Gastroesophageal sphincter (tissue), 4 donors: ENCODE data around the gene ANK3. TPM values are rescaled to one million over a fixed set of nuclear protein-coding genes. Genes with fewer than 3 reads are reported as not detected.

Experiments
- ATAC-seq: fragments of 150-250 bp; one replicate; pipeline ENCODE4 v1.9.1; 2016; ENCODE audit warnings: mild to moderate bottlenecking, moderate library complexity
- H3K27ac ChIP-seq, 4 donors: fragments of 200-600 bp; sonication (generic) in 3 of 4; 1 replicate in 3 of 4; 2 replicates in 1 of 4; pipeline ENCODE4 v1.5.1; 2016 to 2019
- H3K27me3 ChIP-seq: fragments of 200-600 bp; sonication (generic); one replicate; pipeline ENCODE4 v1.5.1; 2019
- H3K36me3 ChIP-seq, 2 donors: fragments of 200-600 bp; sonication (generic); one replicate each; pipeline ENCODE4 v1.5.1; 2019; ENCODE audit warnings: control low read depth in 1 of 2
- H3K4me1 ChIP-seq, 3 donors: fragments of 200-600 bp; sonication (generic); 1 replicate in 2 of 3; 2 replicates in 1 of 3; pipeline ENCODE4 v1.5.1; 2016 to 2019; ENCODE audit warnings: control low read depth in 2 of 3
- H3K4me3 ChIP-seq, 2 donors: fragments of 200-600 bp; sonication (generic); one replicate each; pipeline ENCODE4 v1.5.1; 2019; ENCODE audit warnings: mild to moderate bottlenecking in 1 of 2, moderate library complexity in 1 of 2
- H3K9me3 ChIP-seq, 3 donors: fragments of 200-600 bp; sonication (generic); one replicate each; pipeline ENCODE4 v1.5.1; 2017 to 2019; ENCODE audit warnings: control low read depth in 2 of 3
- EP300 ChIP-seq: sonication (generic); formaldehyde crosslinking; IDR thresholded peaks from one replicate; pipeline ENCODE4 v1.6.1; 2017; ENCODE audit warnings: antibody characterized with exemption, mild to moderate bottlenecking
- POLR2A ChIP-seq, 2 donors: fragments of 450-650 bp; IDR thresholded peaks; one replicate each; pipeline ENCODE4 v1.6.1; 2017; ENCODE audit warnings: antibody characterized with exemption in 2 of 2, mild to moderate bottlenecking in 2 of 2, moderate library complexity in 1 of 2
- POLR2AphosphoS5 ChIP-seq: sonication (generic); formaldehyde crosslinking; IDR thresholded peaks from one replicate; pipeline ENCODE4 v1.6.1; 2017; ENCODE audit warnings: antibody characterized with exemption
- WGBS, 2 donors: methylation state at CpG; one replicate each; pipeline ENCODE4 v1.1.5; 2018; ENCODE audit warnings: low coverage in 1 of 2; 5-methylcytosine and 5-hydroxymethylcytosine counted together
- total RNA-seq, 4 donors: library from RNA; depleted of rRNA; stranded (reverse); fragments of >200 nt; gene quantifications; one replicate each; pipeline ENCODE4 v1.1.0, GENCODE V29; 2016
- TF ChIP-seq, protein P1 (sequence below), 4 experiments: fragments of 200-600 bp in 2 of 4; fragments of 450-650 bp in 2 of 4; sonication (generic) in 1 of 4; IDR thresholded peaks; one replicate each; pipeline ENCODE4 v1.5.1; 2017 to 2019; ENCODE audit warnings: antibody characterized with exemption in 4 of 4, mild to moderate bottlenecking in 2 of 4, moderate library complexity in 2 of 4

The ANK3 gene
- total RNA-seq, 4 donors from 2014 or later = 21.1 to 61.5 (median 38.9) TPM

DNA sequence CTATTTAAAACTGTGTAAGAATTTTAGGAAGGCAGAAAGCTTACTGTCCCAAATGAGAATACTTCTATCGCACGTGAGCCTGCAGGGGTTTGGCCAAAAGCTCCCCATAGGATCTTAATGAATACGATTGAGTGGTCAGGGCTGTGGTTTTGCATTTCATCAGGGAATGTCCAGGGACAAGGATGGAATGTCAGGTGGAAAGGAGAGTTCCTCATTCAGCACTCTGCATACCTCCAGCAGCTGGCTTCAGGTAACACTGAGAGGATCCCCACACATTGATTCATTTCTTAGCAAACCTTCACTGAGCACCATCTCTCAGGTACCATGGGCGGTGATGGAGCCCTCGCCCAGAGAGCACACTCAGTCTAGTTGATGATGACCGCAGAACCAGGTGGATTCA is 27.2 kb downstream of the ANK3 start:
- Histone ChIP-seq H3K36me3 (no peaks in the 10 kb centered on the region), H3K4me3 (no peak overlapping the region), H3K9me3 (no peaks in the 10 kb centered on the region), H3K27me3 (no peaks in the 10 kb centered on the region), H3K4me1 (peaks cover 0 to 14% (median 1%) of the 10 kb centered on the region in 3 donors), H3K27ac (no peak overlapping the region)
- no peak for ATAC-seq
- WGBS, 2 donors = 84 to 89% methylated on average over 3 to 5 of the region's 6 CpGs
- no peak for TF ChIP-seq POLR2A (IDR thresholded peaks at IDR 0.05)
- TF ChIP-seq, protein P1, sequence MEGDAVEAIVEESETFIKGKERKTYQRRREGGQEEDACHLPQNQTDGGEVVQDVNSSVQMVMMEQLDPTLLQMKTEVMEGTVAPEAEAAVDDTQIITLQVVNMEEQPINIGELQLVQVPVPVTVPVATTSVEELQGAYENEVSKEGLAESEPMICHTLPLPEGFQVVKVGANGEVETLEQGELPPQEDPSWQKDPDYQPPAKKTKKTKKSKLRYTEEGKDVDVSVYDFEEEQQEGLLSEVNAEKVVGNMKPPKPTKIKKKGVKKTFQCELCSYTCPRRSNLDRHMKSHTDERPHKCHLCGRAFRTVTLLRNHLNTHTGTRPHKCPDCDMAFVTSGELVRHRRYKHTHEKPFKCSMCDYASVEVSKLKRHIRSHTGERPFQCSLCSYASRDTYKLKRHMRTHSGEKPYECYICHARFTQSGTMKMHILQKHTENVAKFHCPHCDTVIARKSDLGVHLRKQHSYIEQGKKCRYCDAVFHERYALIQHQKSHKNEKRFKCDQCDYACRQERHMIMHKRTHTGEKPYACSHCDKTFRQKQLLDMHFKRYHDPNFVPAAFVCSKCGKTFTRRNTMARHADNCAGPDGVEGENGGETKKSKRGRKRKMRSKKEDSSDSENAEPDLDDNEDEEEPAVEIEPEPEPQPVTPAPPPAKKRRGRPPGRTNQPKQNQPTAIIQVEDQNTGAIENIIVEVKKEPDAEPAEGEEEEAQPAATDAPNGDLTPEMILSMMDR (IDR thresholded peaks at IDR 0.05) = no peak
- no peak for TF ChIP-seq EP300
- TF ChIP-seq POLR2AphosphoS5 = no peak

DNA sequence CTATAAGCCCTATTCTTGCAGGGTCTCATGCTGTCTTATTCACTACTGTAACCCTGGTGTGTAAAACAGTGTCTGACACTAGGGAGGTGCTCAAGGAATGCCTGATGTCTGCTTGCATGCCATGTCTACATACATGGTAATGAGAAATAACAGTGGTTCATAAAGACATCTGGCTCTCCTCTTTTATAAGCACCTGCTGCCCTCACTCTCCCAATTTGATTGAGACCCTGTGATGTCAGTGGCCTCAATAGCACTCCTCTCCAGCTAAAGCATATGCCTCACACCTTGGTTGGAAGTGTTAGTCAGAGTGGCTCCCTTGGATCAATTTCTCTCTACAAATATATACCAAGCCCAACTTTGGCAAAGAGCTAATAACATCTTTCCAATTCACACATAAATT is 30.6 kb downstream of the ANK3 start:
- TF ChIP-seq, protein P1 (IDR thresholded peaks at IDR 0.05) = no peak
- TF ChIP-seq EP300 = no peak
- TF ChIP-seq POLR2AphosphoS5 = no peak
- no peak for TF ChIP-seq POLR2A (IDR thresholded peaks at IDR 0.05)
- Histone ChIP-seq H3K27me3 (no peaks in the 10 kb centered on the region), H3K4me3 (no peak overlapping the region), H3K27ac (no peak overlapping the region), H3K36me3 (no peaks in the 10 kb centered on the region), H3K4me1 (no peaks in the 10 kb centered on the region), H3K9me3 (no peaks in the 10 kb centered on the region)
- no peak for ATAC-seq

DNA sequence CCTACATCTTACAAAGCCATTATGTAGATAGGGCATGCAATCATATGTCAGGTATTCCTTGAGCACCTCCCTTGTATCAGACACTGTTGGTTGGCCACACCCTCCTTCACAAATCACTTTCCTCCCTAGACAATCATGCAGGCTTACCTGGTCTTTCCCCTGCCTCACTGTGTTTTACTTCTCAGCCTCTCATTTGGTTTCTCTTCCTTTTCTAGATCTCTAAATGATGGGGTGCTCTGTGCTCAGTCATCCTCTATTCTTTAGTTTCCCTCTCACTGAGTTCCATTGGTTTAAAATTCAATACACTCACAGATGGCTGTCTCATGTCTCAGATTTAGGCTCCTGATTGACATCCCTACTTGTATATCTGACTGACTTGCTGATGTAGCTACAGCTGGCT is 31.4 kb downstream of the ANK3 start:
- TF ChIP-seq POLR2AphosphoS5 (no peak), POLR2A (IDR thresholded peaks at IDR 0.05) (no peak), EP300 (no peak)
- TF ChIP-seq, protein P1 (IDR thresholded peaks at IDR 0.05) = no peak
- ATAC-seq = no peak
- Histone ChIP-seq H3K27me3 (no peaks in the 10 kb centered on the region), H3K27ac (no peak overlapping the region), H3K9me3 (no peaks in the 10 kb centered on the region), H3K4me1 (no peaks in the 10 kb centered on the region), H3K36me3 (no peaks in the 10 kb centered on the region), H3K4me3 (no peak overlapping the region)

DNA sequence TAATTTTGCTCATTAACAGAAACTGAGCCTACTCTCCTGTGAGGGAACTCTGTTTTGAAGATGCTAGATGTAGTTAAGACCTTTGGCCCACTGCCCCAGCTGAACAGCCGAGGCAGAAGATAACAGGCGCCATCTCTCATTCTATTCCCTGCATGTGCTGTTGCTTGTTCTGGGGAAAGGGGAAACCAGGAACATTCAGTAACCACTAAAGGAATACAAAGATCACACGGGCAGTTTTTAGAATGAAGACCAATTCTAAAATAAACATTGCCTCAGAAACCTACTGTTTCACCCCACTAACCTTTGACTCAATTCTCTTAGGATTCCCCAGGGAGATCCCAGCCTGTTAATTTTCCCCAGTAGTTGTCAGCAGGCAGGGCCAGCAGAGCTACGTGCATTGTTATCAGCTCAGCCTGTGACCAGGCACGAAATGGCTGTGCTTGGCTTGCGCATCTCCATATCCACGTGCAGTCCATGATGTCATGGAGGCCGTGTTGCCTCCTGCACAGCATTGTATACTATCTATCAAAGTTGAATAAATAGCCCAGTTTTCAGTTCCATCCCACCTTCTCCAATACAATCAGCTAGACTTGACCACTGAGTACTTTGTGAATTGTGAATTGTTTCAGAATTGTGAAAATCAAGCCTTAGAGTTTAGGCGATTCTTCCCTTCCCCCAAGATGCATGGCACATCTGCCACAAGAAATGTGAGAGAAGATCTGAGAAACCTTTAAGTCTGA is 36.0 kb downstream of the ANK3 start:
- H3K36me3 ChIP-seq = no peaks in the 10 kb centered on the region
- H3K27me3 ChIP-seq = no peaks in the 10 kb centered on the region
- TF ChIP-seq, protein P1 (IDR thresholded peaks at IDR 0.05) = no peak
- TF ChIP-seq EP300 (no peak), POLR2A (IDR thresholded peaks at IDR 0.05) (no peak), POLR2AphosphoS5 (no peak)
- H3K4me1 ChIP-seq = peaks cover 0 to 15% (median 0%) of the 10 kb centered on the region in 3 donors
- H3K9me3 ChIP-seq = no peaks in the 10 kb centered on the region
- no peak overlapping the region for H3K4me3 ChIP-seq
- no peak for ATAC-seq
- 66 to 67% methylated on average over 6 to 8 of the region's 9 CpGs for WGBS, 2 donors
- no peak overlapping the region for H3K27ac ChIP-seq

DNA sequence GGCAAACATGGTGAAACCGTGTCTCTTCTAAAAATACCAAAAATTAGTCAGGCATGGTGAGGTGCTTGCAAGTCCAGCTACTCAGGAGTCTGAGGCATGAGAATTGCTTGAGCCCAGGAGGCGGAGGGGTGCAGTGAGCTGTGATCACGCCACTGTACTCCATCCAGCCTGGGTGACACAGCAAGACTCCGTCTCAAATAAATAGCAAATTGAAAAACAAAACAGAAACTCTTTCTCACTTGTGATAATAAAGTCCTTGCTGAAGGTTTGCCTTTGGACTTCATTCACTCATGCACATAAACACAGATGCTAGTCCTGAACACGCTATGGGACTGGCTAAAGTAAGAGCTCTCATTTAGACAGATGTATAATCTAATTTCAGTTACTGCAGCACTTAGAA is 37.6 kb downstream of the ANK3 start:
- H3K4me3 ChIP-seq = no peak overlapping the region
- WGBS, 2 donors = 92 to 100% methylated on average over 4 to 5 of the region's 5 CpGs
- H3K27ac ChIP-seq = no peak overlapping the region
- H3K36me3 ChIP-seq = no peaks in the 10 kb centered on the region
- TF ChIP-seq EP300 = no peak
- TF ChIP-seq, protein P1 (IDR thresholded peaks at IDR 0.05) = no peak
- ATAC-seq = no peak
- no peaks in the 10 kb centered on the region for H3K27me3 ChIP-seq
- peaks cover 0 to 15% (median 0%) of the 10 kb centered on the region in 3 donors for H3K4me1 ChIP-seq
- H3K9me3 ChIP-seq = no peaks in the 10 kb centered on the region
